Measurements from ENCODE around the gene FAHD2A.

GRCh38 chr2:95356821-95357700 lies 45.4 kb upstream of the FAHD2A start:
- TF ChIP-seq CTCF (optimal IDR thresholded peaks at IDR 0.05 in 1 of 3, IDR thresholded peaks at IDR 0.05 in 1 of 3, conservative IDR thresholded peaks at IDR 0.05 in 1 of 3; ENCODE audit: extremely low read depth in 1 of 3, insufficient read depth in 2 of 3, low read length in 3 of 3): no peak
- no peak for TF ChIP-seq EZH2 (IDR thresholded peaks at IDR 0.05; ENCODE audit: low read length)

All from keratinocyte (primary cell).